RWPE2 (cell line): Measurements from ENCODE around the gene TIGAR.

ENCODE experiments used
- ATAC-seq: fragments of 200-7000 bp; cut with Tn5 transposase; 3 replicates; pipeline ENCODE4 v1.9.1; 2021; ENCODE audit warnings: low read depth
- DNase-seq: peaks from one replicate; pipeline ENCODE4 v3.0.0-alpha.2; 2020; ENCODE audit warnings: low spot score
- H3K27ac ChIP-seq: fragments of 450-650 bp; 2 replicates; pipeline ENCODE4 v1.5.1; 2017; ENCODE audit warnings: mild to moderate bottlenecking; ENCODE audit not compliant: poor library complexity, severe bottlenecking
- H3K27me3 ChIP-seq: fragments of 250-450 bp; sonication (Bioruptor Pico); 2 replicates; pipeline ENCODE4 v1.5.1; 2021; ENCODE audit warnings: mild to moderate bottlenecking, moderate library complexity; ENCODE audit not compliant: insufficient read depth, poor library complexity, severe bottlenecking
- H3K36me3 ChIP-seq: fragments of 250-450 bp; sonication (Bioruptor Pico); 2 replicates; pipeline ENCODE4 v1.5.1; 2020; ENCODE audit warnings: low read depth, mild to moderate bottlenecking, moderate library complexity
- H3K4me1 ChIP-seq: fragments of 250-450 bp; sonication (Bioruptor Pico); 2 replicates; pipeline ENCODE4 v1.5.1; 2021; ENCODE audit warnings: mild to moderate bottlenecking, moderate library complexity; ENCODE audit not compliant: insufficient read depth, poor library complexity, severe bottlenecking
- H3K4me3 ChIP-seq: fragments of 250-450 bp; sonication (Bioruptor Pico); 2 replicates; pipeline ENCODE4 v1.5.1; 2021; ENCODE audit warnings: mild to moderate bottlenecking, moderate library complexity; ENCODE audit not compliant: severe bottlenecking
- H3K9me3 ChIP-seq: fragments of 250-450 bp; sonication (Bioruptor Pico); 2 replicates; pipeline ENCODE4 v1.5.1; 2021; ENCODE audit warnings: mild to moderate bottlenecking, moderate library complexity; ENCODE audit not compliant: severe bottlenecking
- TF ChIP-seq, protein P1 (sequence below): fragments of 450-650 bp; IDR thresholded peaks from one replicate; pipeline ENCODE4 v1.5.1; 2017; ENCODE audit warnings: mild to moderate bottlenecking, moderate library complexity; ENCODE audit not compliant: poor library complexity, severe bottlenecking

TIGAR gene

DNA sequence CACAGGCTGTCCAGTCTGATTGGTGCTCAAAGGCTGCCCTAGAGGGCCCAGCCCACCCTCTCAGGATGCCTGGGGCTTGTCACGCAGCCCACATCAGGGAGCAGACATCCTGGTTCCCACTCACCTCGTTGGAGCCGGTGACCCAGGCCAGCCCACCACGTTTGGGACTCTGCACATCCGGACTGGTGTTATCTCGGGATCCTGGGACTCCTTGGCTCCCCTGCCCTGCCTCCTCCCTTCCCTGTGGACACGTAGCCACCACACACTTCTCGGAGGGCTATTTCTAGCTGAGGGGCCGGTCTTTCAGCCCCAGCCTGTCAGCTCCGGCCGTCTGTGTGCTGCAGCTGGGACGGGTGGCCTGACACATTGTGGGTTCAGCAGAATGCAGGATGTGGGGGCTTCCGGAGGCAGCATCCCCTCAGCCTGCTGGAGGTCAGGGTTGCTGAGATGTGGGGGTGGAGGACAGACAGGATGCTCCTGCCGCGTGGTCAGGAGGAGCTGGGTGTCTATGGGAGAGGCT is 71.3 kb downstream of the TIGAR start:
- DNase-seq (no peak), ATAC-seq (no peak)
- peaks cover 6% of the 10 kb centered on the region for H3K27me3 ChIP-seq

DNA sequence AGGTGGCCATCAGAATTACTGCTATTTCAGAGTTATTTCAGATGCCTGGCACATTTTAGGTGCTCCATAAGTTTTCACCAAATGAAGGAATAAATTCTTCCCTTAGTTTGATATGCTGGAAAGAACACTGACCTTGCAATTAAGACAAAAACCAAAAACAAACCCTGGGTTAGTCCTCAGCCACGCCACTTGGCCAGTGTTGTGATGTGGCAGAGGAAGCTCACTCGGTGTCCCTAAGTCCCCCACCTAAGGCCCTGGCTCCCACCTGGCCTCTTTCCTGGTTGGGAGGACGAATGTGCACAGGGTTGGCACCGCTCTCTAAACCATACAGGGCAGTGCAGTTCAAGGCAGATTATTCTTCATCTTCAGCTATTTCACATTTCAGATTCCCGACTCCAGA is 72.2 kb downstream of the TIGAR start:
- Histone ChIP-seq H3K4me3 (no peak overlapping the region), H3K27me3 (peaks cover 3% of the 10 kb centered on the region), H3K9me3 (no peaks in the 10 kb centered on the region), H3K36me3 (no peaks in the 10 kb centered on the region), H3K27ac (no peak overlapping the region), H3K4me1 (no peaks in the 10 kb centered on the region)
- TF ChIP-seq, protein P1, sequence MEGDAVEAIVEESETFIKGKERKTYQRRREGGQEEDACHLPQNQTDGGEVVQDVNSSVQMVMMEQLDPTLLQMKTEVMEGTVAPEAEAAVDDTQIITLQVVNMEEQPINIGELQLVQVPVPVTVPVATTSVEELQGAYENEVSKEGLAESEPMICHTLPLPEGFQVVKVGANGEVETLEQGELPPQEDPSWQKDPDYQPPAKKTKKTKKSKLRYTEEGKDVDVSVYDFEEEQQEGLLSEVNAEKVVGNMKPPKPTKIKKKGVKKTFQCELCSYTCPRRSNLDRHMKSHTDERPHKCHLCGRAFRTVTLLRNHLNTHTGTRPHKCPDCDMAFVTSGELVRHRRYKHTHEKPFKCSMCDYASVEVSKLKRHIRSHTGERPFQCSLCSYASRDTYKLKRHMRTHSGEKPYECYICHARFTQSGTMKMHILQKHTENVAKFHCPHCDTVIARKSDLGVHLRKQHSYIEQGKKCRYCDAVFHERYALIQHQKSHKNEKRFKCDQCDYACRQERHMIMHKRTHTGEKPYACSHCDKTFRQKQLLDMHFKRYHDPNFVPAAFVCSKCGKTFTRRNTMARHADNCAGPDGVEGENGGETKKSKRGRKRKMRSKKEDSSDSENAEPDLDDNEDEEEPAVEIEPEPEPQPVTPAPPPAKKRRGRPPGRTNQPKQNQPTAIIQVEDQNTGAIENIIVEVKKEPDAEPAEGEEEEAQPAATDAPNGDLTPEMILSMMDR, result no peak
- DNase-seq (no peak), ATAC-seq (no peak)

More for the DNA sequence above, 71.3 kb downstream of the TIGAR start:
- no peak overlapping the region for H3K4me3 ChIP-seq
- H3K4me1 ChIP-seq, result no peaks in the 10 kb centered on the region
- no peaks in the 10 kb centered on the region for H3K9me3 ChIP-seq
- no peaks in the 10 kb centered on the region for H3K36me3 ChIP-seq
- no peak overlapping the region for H3K27ac ChIP-seq
- TF ChIP-seq, protein P1, result no peak

DNA sequence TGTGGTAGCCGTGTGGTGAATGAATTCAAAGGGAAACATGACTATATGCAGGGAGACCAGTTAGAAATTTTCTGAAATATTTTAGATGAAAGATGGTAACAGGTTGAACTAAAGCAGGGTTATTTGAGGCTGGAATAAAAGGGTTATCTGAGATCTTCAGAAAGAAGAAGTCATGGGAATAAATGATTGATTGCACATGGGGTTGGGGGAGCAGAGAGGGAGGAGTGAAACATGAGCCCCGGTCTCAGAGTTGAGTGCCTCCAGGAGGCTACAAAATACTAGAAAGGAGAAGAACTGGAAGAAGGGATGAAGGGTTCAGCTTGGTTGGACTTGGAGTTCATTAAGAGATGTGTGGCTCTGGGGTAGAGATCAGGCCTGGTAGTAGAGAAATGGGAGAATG is 74.8 kb downstream of the TIGAR start:
- DNase-seq (no peak), ATAC-seq (no peak)
- Histone ChIP-seq H3K27me3 (peaks cover 19% of the 10 kb centered on the region), H3K27ac (no peak overlapping the region), H3K9me3 (no peaks in the 10 kb centered on the region), H3K36me3 (no peaks in the 10 kb centered on the region), H3K4me1 (no peaks in the 10 kb centered on the region), H3K4me3 (no peak overlapping the region)
- TF ChIP-seq, protein P1, result no peak

DNA sequence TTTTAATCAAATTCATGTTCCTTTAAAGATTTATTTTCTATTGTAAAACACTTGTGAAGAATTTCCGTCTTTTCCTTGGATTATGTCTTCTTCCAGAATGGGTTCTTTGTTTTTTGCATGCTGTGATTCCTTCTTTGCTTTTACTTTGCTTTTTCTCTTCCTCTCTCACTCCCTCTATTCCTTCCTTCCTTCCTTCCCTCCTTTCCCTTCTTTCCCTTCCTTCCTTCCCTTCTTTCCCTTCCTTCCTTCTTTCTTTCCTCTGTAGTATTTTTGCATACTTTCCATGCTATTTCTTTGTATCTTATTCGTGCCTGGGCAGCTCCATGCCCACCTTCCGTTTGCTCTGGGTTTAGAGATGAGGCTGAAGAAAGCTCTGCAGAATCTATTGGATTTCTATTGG is 80.1 kb downstream of the TIGAR start:
- TF ChIP-seq, protein P1, result no peak
- no peaks in the 10 kb centered on the region for H3K36me3 ChIP-seq
- ATAC-seq, result no peak
- H3K4me3 ChIP-seq, result no peak overlapping the region
- H3K27ac ChIP-seq, result no peak overlapping the region
- DNase-seq, result no peak
- no peaks in the 10 kb centered on the region for H3K9me3 ChIP-seq
- no peaks in the 10 kb centered on the region for H3K4me1 ChIP-seq
- H3K27me3 ChIP-seq, result peaks cover 31% of the 10 kb centered on the region

DNA sequence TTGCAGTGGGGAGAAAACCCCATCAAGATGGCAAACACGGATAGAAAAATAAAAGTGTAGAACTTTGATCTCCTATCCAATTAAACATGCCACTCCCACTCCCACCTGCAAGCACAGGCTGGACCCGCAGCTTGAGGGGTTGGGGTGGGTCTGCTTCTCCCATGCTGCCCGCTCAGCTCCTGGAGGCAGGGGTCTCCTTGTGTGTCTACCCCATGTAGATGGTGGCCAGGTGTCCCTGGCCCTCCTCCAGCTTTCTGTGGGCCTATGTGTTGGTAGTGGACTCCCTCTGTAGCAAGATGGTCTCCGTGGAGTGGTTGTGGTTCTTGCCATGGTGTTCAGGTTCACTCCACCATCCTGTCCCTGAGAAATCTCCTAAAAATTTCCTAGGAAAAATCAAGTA is 82.0 kb downstream of the TIGAR start:
- ATAC-seq (no peak), DNase-seq (no peak)
- H3K27me3 ChIP-seq, result peaks cover 29% of the 10 kb centered on the region
- H3K4me3 ChIP-seq, result no peak overlapping the region
- H3K9me3 ChIP-seq, result no peaks in the 10 kb centered on the region
- H3K27ac ChIP-seq, result no peak overlapping the region
- H3K36me3 ChIP-seq, result no peaks in the 10 kb centered on the region
- TF ChIP-seq, protein P1, result no peak
- no peaks in the 10 kb centered on the region for H3K4me1 ChIP-seq
